Calu3 (cell line): ENCODE data around the gene ATP6V1F. TPM values are rescaled to one million over a fixed set of nuclear protein-coding genes. Genes with fewer than 3 reads are reported as not detected.

Experiments
- BruUV-seq: library from RNA; stranded (reverse); fragments of 400-500 nt; replicated peaks from 2 replicates; lab custom pipeline; 2021; lab: Mats Ljungman, UMichigan
- CTCF ChIA-PET: fragments of 300-600 bp; sonication (Branson Sonifier 250); formaldehyde crosslinking; loops from one replicate; lab custom pipeline; 2022; ENCODE audit warnings: antibody characterized with exemption; lab: Charles Lee
- DNase-seq: peaks from one replicate; pipeline ENCODE4 v3.0.0; 2022
- H3K27ac Mint-ChIP-seq: one replicate; pipeline ENCODE4 v1.8.0; 2022; ENCODE audit warnings: mixed read lengths; ENCODE audit not compliant: unreplicated experiment
- H3K27me3 Mint-ChIP-seq: one replicate; pipeline ENCODE4 v1.8.0; 2022; ENCODE audit warnings: mixed read lengths; ENCODE audit not compliant: unreplicated experiment
- H3K36me3 Mint-ChIP-seq: one replicate; pipeline ENCODE4 v1.8.0; 2022; ENCODE audit warnings: mild to moderate bottlenecking, moderate library complexity, mixed read lengths; ENCODE audit not compliant: insufficient read depth, unreplicated experiment
- H3K4me1 Mint-ChIP-seq: one replicate; pipeline ENCODE4 v1.8.0; 2022; ENCODE audit warnings: mild to moderate bottlenecking, low read depth, mixed read lengths; ENCODE audit not compliant: unreplicated experiment
- H3K4me3 Mint-ChIP-seq: one replicate; pipeline ENCODE4 v1.8.0; 2022; ENCODE audit warnings: mild to moderate bottlenecking, low read depth, moderate library complexity, mixed read lengths; ENCODE audit not compliant: unreplicated experiment
- H3K9me3 Mint-ChIP-seq: one replicate; pipeline ENCODE4 v1.8.0; 2022; ENCODE audit warnings: low read depth, mixed read lengths; ENCODE audit not compliant: unreplicated experiment
- intact Hi-C: fragments of 100-400 bp; cut with micrococcal nuclease; formaldehyde crosslinking; loops from one replicate; pipeline ENCODE4 v1.10.0; 2022; ENCODE audit not compliant: unreplicated experiment
- total RNA-seq: library from RNA; stranded (reverse); gene quantifications from 2 replicates; pipeline ENCODE4 v1.2.3, GENCODE V29; 2022
- TF ChIP-seq, protein P1 (sequence below): fragments of 200-600 bp; IDR thresholded peaks from one replicate; pipeline ENCODE4 v1.8.0; 2022; ENCODE audit warnings: antibody characterized with exemption; ENCODE audit not compliant: unreplicated experiment

ATP6V1F gene
- total RNA-seq, 1 experiment from 2014 or later, result 104 TPM

GRCh38 chr7:128906001-128906765 is 43.5 kb downstream of the ATP6V1F start:
- no TSS peak for BruUV-seq
- CTCF ChIA-PET, result no interaction called here
- DNase-seq, result no peak
- Mint-ChIP-seq H3K36me3 (peaks cover 5% of the 10 kb centered on the region), H3K4me1 (peaks cover 36% of the 10 kb centered on the region), H3K27ac (no peak overlapping the region), H3K4me3 (no peak overlapping the region), H3K27me3 (peaks cover 39% of the 10 kb centered on the region), H3K9me3 (no peaks in the 10 kb centered on the region)
- intact Hi-C loops, result no loop called here
- TF ChIP-seq, protein P1, sequence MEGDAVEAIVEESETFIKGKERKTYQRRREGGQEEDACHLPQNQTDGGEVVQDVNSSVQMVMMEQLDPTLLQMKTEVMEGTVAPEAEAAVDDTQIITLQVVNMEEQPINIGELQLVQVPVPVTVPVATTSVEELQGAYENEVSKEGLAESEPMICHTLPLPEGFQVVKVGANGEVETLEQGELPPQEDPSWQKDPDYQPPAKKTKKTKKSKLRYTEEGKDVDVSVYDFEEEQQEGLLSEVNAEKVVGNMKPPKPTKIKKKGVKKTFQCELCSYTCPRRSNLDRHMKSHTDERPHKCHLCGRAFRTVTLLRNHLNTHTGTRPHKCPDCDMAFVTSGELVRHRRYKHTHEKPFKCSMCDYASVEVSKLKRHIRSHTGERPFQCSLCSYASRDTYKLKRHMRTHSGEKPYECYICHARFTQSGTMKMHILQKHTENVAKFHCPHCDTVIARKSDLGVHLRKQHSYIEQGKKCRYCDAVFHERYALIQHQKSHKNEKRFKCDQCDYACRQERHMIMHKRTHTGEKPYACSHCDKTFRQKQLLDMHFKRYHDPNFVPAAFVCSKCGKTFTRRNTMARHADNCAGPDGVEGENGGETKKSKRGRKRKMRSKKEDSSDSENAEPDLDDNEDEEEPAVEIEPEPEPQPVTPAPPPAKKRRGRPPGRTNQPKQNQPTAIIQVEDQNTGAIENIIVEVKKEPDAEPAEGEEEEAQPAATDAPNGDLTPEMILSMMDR, result no peak

DNA sequence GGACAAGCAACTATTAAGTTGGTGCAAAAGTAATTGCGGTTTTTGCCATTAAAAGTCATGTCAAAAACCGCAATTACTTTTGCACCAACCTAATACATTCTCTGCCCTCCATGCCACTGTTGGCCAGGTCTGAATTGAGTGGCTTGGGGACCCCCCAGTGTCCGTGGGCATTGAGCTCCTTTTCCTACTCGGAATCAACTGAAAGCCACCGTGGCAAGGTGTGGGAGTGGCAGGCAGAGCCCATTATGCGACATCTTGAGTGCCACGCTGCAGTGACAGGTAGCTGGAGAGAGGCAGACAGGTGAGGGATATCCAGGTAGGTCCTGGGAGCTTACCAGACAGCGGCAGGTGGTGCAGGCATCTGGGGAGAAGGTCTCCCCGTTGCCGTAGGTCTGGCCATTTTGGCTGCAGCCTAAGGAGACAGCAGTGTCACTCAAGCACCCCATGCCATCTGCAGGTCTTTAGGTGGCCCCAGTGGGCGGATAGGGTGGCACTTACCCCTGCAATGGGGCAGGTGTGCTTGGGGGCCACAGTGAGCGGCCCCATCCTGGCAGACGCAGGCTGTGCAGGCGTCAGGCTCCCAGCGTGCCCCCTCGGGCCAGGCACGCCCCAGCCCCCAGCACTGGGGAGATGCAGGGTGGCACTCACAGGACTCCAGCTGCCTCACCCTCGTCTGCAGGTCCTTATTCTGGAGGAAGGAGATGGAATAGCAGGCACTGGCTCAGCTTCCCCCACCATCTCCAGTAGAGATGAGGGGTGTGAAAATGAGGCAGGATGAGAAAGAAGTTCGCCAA is 44.3 kb downstream of the ATP6V1F start:
- peaks cover 47% of the 10 kb centered on the region for H3K27me3 Mint-ChIP-seq
- H3K9me3 Mint-ChIP-seq, result no peaks in the 10 kb centered on the region
- CTCF ChIA-PET, result no interaction called here
- BruUV-seq, result no TSS peak
- peaks cover under 1% of the 10 kb centered on the region for H3K36me3 Mint-ChIP-seq
- peaks cover 44% of the 10 kb centered on the region for H3K4me1 Mint-ChIP-seq
- H3K27ac Mint-ChIP-seq, result no peak overlapping the region
- no peak for DNase-seq
- TF ChIP-seq, protein P1, result no peak
- H3K4me3 Mint-ChIP-seq, result no peak overlapping the region
- intact Hi-C loops, result no loop called here

DNA sequence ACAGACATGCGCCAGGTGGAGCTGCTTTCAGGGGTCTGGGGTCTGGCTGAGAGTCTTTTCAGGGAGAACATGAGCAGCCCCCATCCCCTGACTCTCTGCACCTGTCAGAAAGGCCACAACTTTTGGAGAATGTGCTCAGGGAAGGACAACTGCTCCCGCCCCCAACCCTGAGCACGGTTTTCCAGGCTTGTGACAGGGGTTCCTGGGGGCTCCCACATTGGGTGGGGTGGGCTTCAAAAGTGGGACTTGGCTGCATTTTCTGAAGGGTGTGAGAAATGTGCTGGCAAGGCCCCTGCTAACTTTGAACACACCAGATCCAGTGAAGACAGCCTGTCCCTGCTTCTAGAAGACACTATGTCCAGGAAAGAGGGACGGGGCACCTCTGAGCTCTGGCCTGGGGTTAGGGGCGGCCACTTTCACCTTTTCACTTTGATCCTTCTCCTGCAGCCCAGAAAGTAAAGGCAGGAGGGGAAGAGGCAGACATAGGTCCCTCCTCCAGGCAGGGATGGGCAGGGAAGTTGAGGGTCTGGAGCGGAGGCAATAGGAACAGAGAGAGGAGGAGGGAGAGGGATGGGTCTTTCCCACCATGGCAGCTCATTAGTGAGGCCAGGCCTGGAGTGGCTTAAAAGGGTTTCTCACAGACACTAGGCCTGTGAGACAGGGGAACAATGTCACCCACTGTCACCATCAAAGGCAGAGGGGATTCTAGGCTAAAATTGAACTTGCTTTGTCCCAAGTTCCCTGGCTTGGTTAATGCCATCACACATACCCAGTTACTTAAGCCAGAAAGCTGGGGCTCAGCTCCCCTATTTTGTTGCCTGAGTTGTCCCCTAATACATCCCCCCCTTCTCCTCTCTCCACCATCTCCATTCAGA is 46.3 kb downstream of the ATP6V1F start:
- H3K9me3 Mint-ChIP-seq, result no peaks in the 10 kb centered on the region
- DNase-seq, result no peak
- H3K4me1 Mint-ChIP-seq, result peaks cover 31% of the 10 kb centered on the region
- CTCF ChIA-PET, result interaction anchor here (0.7 kb wide), 1 partner anchor 182 kb away, joined by 3 read pairs; no protein-coding TSS in a partner anchor
- no peak overlapping the region for H3K27ac Mint-ChIP-seq
- no peak overlapping the region for H3K4me3 Mint-ChIP-seq
- no TSS peak for BruUV-seq
- no peaks in the 10 kb centered on the region for H3K36me3 Mint-ChIP-seq
- TF ChIP-seq, protein P1, result no peak
- H3K27me3 Mint-ChIP-seq, result peaks cover 55% of the 10 kb centered on the region
- intact Hi-C loops, result no loop called here
